ENCODE measurements around the gene RGL1. TPM values are rescaled to one million over a fixed set of nuclear protein-coding genes. Genes with fewer than 3 reads are reported as not detected.

Gene RGL1
- total RNA-seq, 1 donor: 33.2 TPM

DNA sequence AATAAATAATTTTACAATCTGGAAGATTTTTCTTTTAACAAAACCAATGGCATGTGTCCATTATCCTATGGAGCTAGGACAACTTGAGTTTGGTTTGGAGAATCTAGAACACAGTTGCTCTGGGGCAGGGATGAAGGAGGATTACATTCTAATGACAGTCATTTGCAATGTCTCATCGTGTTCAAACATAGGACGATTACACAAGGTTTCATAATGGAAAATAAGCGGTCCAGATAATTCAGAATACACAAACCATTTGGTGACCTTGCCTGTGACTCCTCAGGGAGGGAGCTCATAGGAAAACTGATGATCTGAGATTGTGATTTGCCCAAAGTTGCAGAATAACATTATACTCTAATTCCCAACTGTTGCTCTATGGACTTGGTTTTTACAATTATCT is 27.6 kb upstream of the RGL1 start:
- H3K4me3 ChIP-seq (ENCODE audit: low read depth, low read length): no peak overlapping the region
- peak; percentile 58 for DNase-seq (ENCODE audit: low read depth)
- TF ChIP-seq, protein P1, sequence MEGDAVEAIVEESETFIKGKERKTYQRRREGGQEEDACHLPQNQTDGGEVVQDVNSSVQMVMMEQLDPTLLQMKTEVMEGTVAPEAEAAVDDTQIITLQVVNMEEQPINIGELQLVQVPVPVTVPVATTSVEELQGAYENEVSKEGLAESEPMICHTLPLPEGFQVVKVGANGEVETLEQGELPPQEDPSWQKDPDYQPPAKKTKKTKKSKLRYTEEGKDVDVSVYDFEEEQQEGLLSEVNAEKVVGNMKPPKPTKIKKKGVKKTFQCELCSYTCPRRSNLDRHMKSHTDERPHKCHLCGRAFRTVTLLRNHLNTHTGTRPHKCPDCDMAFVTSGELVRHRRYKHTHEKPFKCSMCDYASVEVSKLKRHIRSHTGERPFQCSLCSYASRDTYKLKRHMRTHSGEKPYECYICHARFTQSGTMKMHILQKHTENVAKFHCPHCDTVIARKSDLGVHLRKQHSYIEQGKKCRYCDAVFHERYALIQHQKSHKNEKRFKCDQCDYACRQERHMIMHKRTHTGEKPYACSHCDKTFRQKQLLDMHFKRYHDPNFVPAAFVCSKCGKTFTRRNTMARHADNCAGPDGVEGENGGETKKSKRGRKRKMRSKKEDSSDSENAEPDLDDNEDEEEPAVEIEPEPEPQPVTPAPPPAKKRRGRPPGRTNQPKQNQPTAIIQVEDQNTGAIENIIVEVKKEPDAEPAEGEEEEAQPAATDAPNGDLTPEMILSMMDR (IDR thresholded peaks at IDR 0.05; ENCODE audit: insufficient read depth, low read depth, low read length): no peak

GRCh38 chr1:183778045-183778444 is 26.9 kb upstream of the RGL1 start:
- no peak overlapping the region for H3K4me3 ChIP-seq (ENCODE audit: low read depth, low read length)
- TF ChIP-seq, protein P1 (IDR thresholded peaks at IDR 0.05; ENCODE audit: insufficient read depth, low read depth, low read length): no peak
- no peak for DNase-seq (ENCODE audit: low read depth)

GRCh38 chr1:183778568-183779433 is 26.1 kb upstream of the RGL1 start:
- DNase-seq (ENCODE audit: low read depth): no peak
- TF ChIP-seq, protein P1 (IDR thresholded peaks at IDR 0.05; ENCODE audit: insufficient read depth, low read depth, low read length): no peak
- no peak overlapping the region for H3K4me3 ChIP-seq (ENCODE audit: low read depth, low read length)

GRCh38 chr1:183780159-183780558 is 24.8 kb upstream of the RGL1 start:
- DNase-seq (ENCODE audit: low read depth): no peak
- no peak overlapping the region for H3K4me3 ChIP-seq (ENCODE audit: low read depth, low read length)
- TF ChIP-seq, protein P1 (IDR thresholded peaks at IDR 0.05; ENCODE audit: insufficient read depth, low read depth, low read length): no peak

GRCh38 chr1:183780757-183781156 is 24.2 kb upstream of the RGL1 start:
- H3K4me3 ChIP-seq (ENCODE audit: low read depth, low read length): no peak overlapping the region
- no peak for DNase-seq (ENCODE audit: low read depth)
- TF ChIP-seq, protein P1 (IDR thresholded peaks at IDR 0.05; ENCODE audit: insufficient read depth, low read depth, low read length): no peak

DNA sequence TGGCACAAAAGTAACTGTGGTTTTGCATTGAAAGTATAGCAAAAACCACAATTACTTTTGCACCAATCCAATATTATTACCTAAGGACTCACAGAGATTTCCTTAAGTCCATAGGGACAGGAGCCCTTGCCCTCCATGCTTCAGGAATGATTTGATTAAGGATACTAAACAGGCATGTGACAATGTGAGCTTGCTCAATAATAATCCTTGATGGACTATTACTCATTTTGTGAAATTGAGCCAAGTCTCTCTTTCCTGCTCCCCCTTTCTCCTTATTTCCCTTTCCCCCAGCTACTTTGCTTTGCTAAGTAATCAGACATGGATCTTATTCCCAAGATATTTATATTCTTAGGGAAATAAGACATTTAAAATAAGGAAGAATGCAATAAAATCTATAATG is 21.6 kb upstream of the RGL1 start:
- TF ChIP-seq, protein P1 (IDR thresholded peaks at IDR 0.05; ENCODE audit: insufficient read depth, low read depth, low read length): no peak

More for the DNA sequence above, 21.6 kb upstream of the RGL1 start:
- no peak for DNase-seq (ENCODE audit: low read depth)
- no peak overlapping the region for H3K4me3 ChIP-seq (ENCODE audit: low read depth, low read length)

Measured in fibroblast of villous mesenchyme (primary cell).